ENCODE measurements around the gene HOXB8.
A peak's percentile ranks its signal among the peaks of the same experiment; 100 is the strongest.

The HOXB8 gene

GRCh38 chr17:48630009-48630924, 15.2 kb upstream of the HOXB8 start:
- Histone ChIP-seq H4K20me1 (peaks cover 99% of the 10 kb centered on the region), H3K9ac (no peak overlapping the region), H3K4me2 (no peak overlapping the region), H3K36me3 (no peaks in the 10 kb centered on the region), H3K27me3 (peaks cover 100% of the 10 kb centered on the region), H3K4me1 (peaks cover 5% of the 10 kb centered on the region; the same call in 1 of the 2 replicates), H3K4me3 (no peak overlapping the region), H3K27ac (no peak overlapping the region), H3K9me3 (no peaks in the 10 kb centered on the region; the same call in 1 of the 2 replicates)
- TF ChIP-seq Cebpa-rat (IDR thresholded peaks at IDR 0.05), result no peak

GRCh38 chr17:48629411-48629759, 14.3 kb upstream of the HOXB8 start:
- Histone ChIP-seq H3K4me2 (no peak overlapping the region), H3K4me1 (peaks cover 11% of the 10 kb centered on the region; the same call in 1 of the 2 replicates), H3K4me3 (no peak overlapping the region), H3K36me3 (no peaks in the 10 kb centered on the region), H3K27me3 (peaks cover 100% of the 10 kb centered on the region), H4K20me1 (peaks cover 99% of the 10 kb centered on the region), H3K9ac (no peak overlapping the region), H3K27ac (no peak overlapping the region), H3K9me3 (no peaks in the 10 kb centered on the region; the same call in 1 of the 2 replicates)
- TF ChIP-seq Cebpa-rat (IDR thresholded peaks at IDR 0.05), result no peak

- Histone ChIP-seq H3K4me2 (no peak overlapping the region), H4K20me1 (peaks cover 99% of the 10 kb centered on the region), H3K9ac (no peak overlapping the region), H3K9me3 (no peaks in the 10 kb centered on the region; the same call in 1 of the 2 replicates), H3K36me3 (no peaks in the 10 kb centered on the region), H3K27ac (no peak overlapping the region), H3K27me3 (peaks cover 100% of the 10 kb centered on the region), H3K4me3 (no peak overlapping the region), H3K4me1 (peaks cover 11% of the 10 kb centered on the region; the same call in 1 of the 2 replicates)
- no peak for TF ChIP-seq Cebpa-rat (IDR thresholded peaks at IDR 0.05)
Observed at GRCh38 chr17:48628649-48629410, 13.7 kb upstream of the HOXB8 start.

- H3K9ac ChIP-seq, result no peak overlapping the region
- H3K27me3 ChIP-seq, result peaks cover 100% of the 10 kb centered on the region
- no peaks in the 10 kb centered on the region for H3K36me3 ChIP-seq
Observed at GRCh38 chr17:48627623-48628521, 12.8 kb upstream of the HOXB8 start.

GRCh38 chr17:48627118-48627597, 12.1 kb upstream of the HOXB8 start:
- peaks cover 11% of the 10 kb centered on the region; the same call in 1 of the 2 replicates for H3K4me1 ChIP-seq
- no peak overlapping the region for H3K4me3 ChIP-seq
- no peaks in the 10 kb centered on the region for H3K36me3 ChIP-seq
- no peak overlapping the region for H3K4me2 ChIP-seq
- H3K27ac ChIP-seq, result no peak overlapping the region
- H3K9me3 ChIP-seq, result no peaks in the 10 kb centered on the region
- peaks cover 100% of the 10 kb centered on the region for H3K27me3 ChIP-seq
- TF ChIP-seq Cebpa-rat (IDR thresholded peaks at IDR 0.05), result no peak
- H4K20me1 ChIP-seq, result peaks cover 99% of the 10 kb centered on the region
- no peak overlapping the region for H3K9ac ChIP-seq

More at GRCh38 chr17:48627623-48628521, 12.8 kb upstream of the HOXB8 start:
- Histone ChIP-seq H3K27ac (no peak overlapping the region), H3K4me2 (no peak overlapping the region), H3K4me3 (no peak overlapping the region), H4K20me1 (peaks cover 99% of the 10 kb centered on the region), H3K4me1 (peaks cover 11% of the 10 kb centered on the region; the same call in 1 of the 2 replicates), H3K9me3 (no peaks in the 10 kb centered on the region)
- no peak for TF ChIP-seq Cebpa-rat (IDR thresholded peaks at IDR 0.05)

GRCh38 chr17:48626245-48627117, 11.4 kb upstream of the HOXB8 start, which contains the start of gene HOXB9:
Gene HOXB9 (minus strand): TSS chr17:48626358. CDS start chr17:48626269, 89 bp downstream.
- Histone ChIP-seq H4K20me1 (peaks cover 99% of the 10 kb centered on the region), H3K4me1 (peaks cover 11% of the 10 kb centered on the region; the same call in 1 of the 2 replicates), H3K9ac (no peak within 1 kb of the TSS), H3K4me2 (peak within 1 kb of the TSS; percentile 46), H3K27me3 (peaks cover 100% of the 10 kb centered on the region), H3K36me3 (no peaks in the 10 kb centered on the region), H3K4me3 (peak within 1 kb of the TSS; percentile 32), H3K9me3 (no peaks in the 10 kb centered on the region), H3K27ac (no peak within 1 kb of the TSS)
- no peak for TF ChIP-seq Cebpa-rat (IDR thresholded peaks at IDR 0.05)

- H3K36me3 ChIP-seq, result no peaks in the 10 kb centered on the region
- H3K4me2 ChIP-seq, result peak overlapping the region; percentile 46
- no peaks in the 10 kb centered on the region for H3K9me3 ChIP-seq
- no peak for TF ChIP-seq Cebpa-rat (IDR thresholded peaks at IDR 0.05)
- no peak overlapping the region for H3K9ac ChIP-seq
- H3K27ac ChIP-seq, result no peak overlapping the region
- peaks cover 100% of the 10 kb centered on the region for H3K27me3 ChIP-seq
- peaks cover 99% of the 10 kb centered on the region for H4K20me1 ChIP-seq
- H3K4me1 ChIP-seq, result peaks cover 11% of the 10 kb centered on the region; the same call in 1 of the 2 replicates
- H3K4me3 ChIP-seq, result peak overlapping the region; percentile 32
Observed at GRCh38 chr17:48625495-48626244, 10.6 kb upstream of the HOXB8 start.

All from BLaER1 (cell line).